Muscle layer of colon (tissue), 2 donors: ENCODE data around the gene FRS3.

ENCODE experiments used
- H3K27ac ChIP-seq: one replicate; pipeline ENCODE4 v1.7.0; 2013; ENCODE audit warnings: low read depth, mild to moderate bottlenecking, low read length, moderate library complexity
- H3K27me3 ChIP-seq, 2 donors: one replicate each; pipeline ENCODE4 v1.7.0; 2013; ENCODE audit warnings: low read length in 2 of 2, mild to moderate bottlenecking in 2 of 2; ENCODE audit not compliant: insufficient read depth in 2 of 2, control insufficient read depth in 1 of 2
- H3K36me3 ChIP-seq: one replicate; pipeline ENCODE4 v1.7.0; 2013; ENCODE audit warnings: mild to moderate bottlenecking, low read length; ENCODE audit not compliant: insufficient read depth
- H3K4me1 ChIP-seq: one replicate; pipeline ENCODE4 v1.7.0; 2013; ENCODE audit warnings: mild to moderate bottlenecking, low read length; ENCODE audit not compliant: insufficient read depth
- H3K4me3 ChIP-seq, 2 donors: one replicate each; pipeline ENCODE4 v1.7.0; 2013; ENCODE audit warnings: low read length in 2 of 2, low read depth in 1 of 2, mild to moderate bottlenecking in 1 of 2, moderate library complexity in 1 of 2
- H3K9ac ChIP-seq: one replicate; pipeline ENCODE4 v1.7.0; 2013; ENCODE audit warnings: low read length
- H3K9me3 ChIP-seq: one replicate; pipeline ENCODE4 v1.7.0; 2013; ENCODE audit warnings: mild to moderate bottlenecking, low read length
- donor health status: abdominal sarcoma.
- donor health status: Adenocarcinoma of cecum.

Gene FRS3

GRCh38 chr6:41729624-41730023 lies 50.1 kb downstream of the FRS3 start:
- Histone ChIP-seq H3K9me3 (no peaks in the 10 kb centered on the region), H3K4me1 (peaks cover 43% of the 10 kb centered on the region), H3K9ac (no peak overlapping the region), H3K27ac (no peak overlapping the region), H3K4me3 (no peak overlapping the region), H3K36me3 (no peaks in the 10 kb centered on the region), H3K27me3 (no peaks in the 10 kb centered on the region)

GRCh38 chr6:41728954-41729353 lies 50.7 kb downstream of the FRS3 start:
- Histone ChIP-seq H3K27me3 (no peaks in the 10 kb centered on the region), H3K36me3 (no peaks in the 10 kb centered on the region), H3K9ac (no peak overlapping the region), H3K4me3 (no peak overlapping the region), H3K4me1 (peaks cover 49% of the 10 kb centered on the region), H3K9me3 (no peaks in the 10 kb centered on the region), H3K27ac (no peak overlapping the region)

- no peak overlapping the region for H3K27ac ChIP-seq
Observed at GRCh38 chr6:41728073-41728936, 51.4 kb downstream of the FRS3 start.

GRCh38 chr6:41727705-41728072 lies 52.0 kb downstream of the FRS3 start:
- no peak overlapping the region for H3K9ac ChIP-seq
- peaks cover 48% of the 10 kb centered on the region for H3K4me1 ChIP-seq
- H3K36me3 ChIP-seq: no peaks in the 10 kb centered on the region
- H3K27ac ChIP-seq: no peak overlapping the region
- no peaks in the 10 kb centered on the region for H3K9me3 ChIP-seq
- H3K27me3 ChIP-seq: no peaks in the 10 kb centered on the region
- no peak overlapping the region for H3K4me3 ChIP-seq

More at GRCh38 chr6:41728073-41728936, 51.4 kb downstream of the FRS3 start:
- no peaks in the 10 kb centered on the region for H3K27me3 ChIP-seq
- peaks cover 48% of the 10 kb centered on the region for H3K4me1 ChIP-seq
- no peaks in the 10 kb centered on the region for H3K9me3 ChIP-seq
- H3K4me3 ChIP-seq: no peak overlapping the region
- no peaks in the 10 kb centered on the region for H3K36me3 ChIP-seq
- H3K9ac ChIP-seq: no peak overlapping the region

GRCh38 chr6:41726876-41727275 lies 52.8 kb downstream of the FRS3 start:
- Histone ChIP-seq H3K36me3 (no peaks in the 10 kb centered on the region), H3K4me3 (no peak overlapping the region), H3K27me3 (no peaks in the 10 kb centered on the region), H3K4me1 (peaks cover 44% of the 10 kb centered on the region), H3K27ac (no peak overlapping the region), H3K9ac (no peak overlapping the region), H3K9me3 (no peaks in the 10 kb centered on the region)

GRCh38 chr6:41724586-41725501 lies 54.9 kb downstream of the FRS3 start:
- Histone ChIP-seq H3K4me1 (peaks cover 32% of the 10 kb centered on the region), H3K27ac (no peak overlapping the region), H3K9ac (no peak overlapping the region)

GRCh38 chr6:41724228-41724580 lies 55.5 kb downstream of the FRS3 start:
- H3K9ac ChIP-seq: no peak overlapping the region
- no peaks in the 10 kb centered on the region for H3K36me3 ChIP-seq
- H3K9me3 ChIP-seq: no peaks in the 10 kb centered on the region
- no peaks in the 10 kb centered on the region for H3K27me3 ChIP-seq
- H3K27ac ChIP-seq: no peak overlapping the region
- no peak overlapping the region for H3K4me3 ChIP-seq
- H3K4me1 ChIP-seq: peaks cover 32% of the 10 kb centered on the region

More at GRCh38 chr6:41724586-41725501, 54.9 kb downstream of the FRS3 start:
- no peaks in the 10 kb centered on the region for H3K36me3 ChIP-seq
- no peaks in the 10 kb centered on the region for H3K9me3 ChIP-seq
- H3K4me3 ChIP-seq: no peak overlapping the region
- H3K27me3 ChIP-seq: no peaks in the 10 kb centered on the region

- Histone ChIP-seq H3K27ac (no peak overlapping the region), H3K4me1 (peaks cover 32% of the 10 kb centered on the region), H3K4me3 (no peak overlapping the region)
Observed at GRCh38 chr6:41723530-41724227, 56.0 kb downstream of the FRS3 start.

GRCh38 chr6:41722969-41723529 lies 56.7 kb downstream of the FRS3 start:
- no peaks in the 10 kb centered on the region for H3K27me3 ChIP-seq
- peaks cover 32% of the 10 kb centered on the region for H3K4me1 ChIP-seq
- H3K36me3 ChIP-seq: no peaks in the 10 kb centered on the region
- no peak overlapping the region for H3K9ac ChIP-seq
- H3K4me3 ChIP-seq: no peak overlapping the region
- H3K9me3 ChIP-seq: no peaks in the 10 kb centered on the region
- no peak overlapping the region for H3K27ac ChIP-seq

More at GRCh38 chr6:41723530-41724227, 56.0 kb downstream of the FRS3 start:
- Histone ChIP-seq H3K9ac (no peak overlapping the region), H3K9me3 (no peaks in the 10 kb centered on the region), H3K36me3 (no peaks in the 10 kb centered on the region), H3K27me3 (no peaks in the 10 kb centered on the region)

GRCh38 chr6:41721414-41721813 lies 58.3 kb downstream of the FRS3 start:
- H3K4me1 ChIP-seq: peaks cover 46% of the 10 kb centered on the region

GRCh38 chr6:41720783-41721182 lies 58.9 kb downstream of the FRS3 start:
- Histone ChIP-seq H3K9ac (no peak overlapping the region), H3K36me3 (no peaks in the 10 kb centered on the region), H3K4me1 (peaks cover 52% of the 10 kb centered on the region), H3K4me3 (no peak overlapping the region), H3K27ac (no peak overlapping the region), H3K9me3 (no peaks in the 10 kb centered on the region), H3K27me3 (no peaks in the 10 kb centered on the region)

More at GRCh38 chr6:41721414-41721813, 58.3 kb downstream of the FRS3 start:
- no peak overlapping the region for H3K9ac ChIP-seq
- no peak overlapping the region for H3K27ac ChIP-seq
- H3K27me3 ChIP-seq: no peaks in the 10 kb centered on the region
- H3K4me3 ChIP-seq: no peak overlapping the region
- H3K36me3 ChIP-seq: no peaks in the 10 kb centered on the region
- no peaks in the 10 kb centered on the region for H3K9me3 ChIP-seq
